HuH-7 (cell line): ENCODE data around the gene MLN.

Experiments
- DNase-seq: peaks from one replicate; pipeline ENCODE4 v3.0.0; 2011; ENCODE audit warnings: low spot score

MLN gene

DNA sequence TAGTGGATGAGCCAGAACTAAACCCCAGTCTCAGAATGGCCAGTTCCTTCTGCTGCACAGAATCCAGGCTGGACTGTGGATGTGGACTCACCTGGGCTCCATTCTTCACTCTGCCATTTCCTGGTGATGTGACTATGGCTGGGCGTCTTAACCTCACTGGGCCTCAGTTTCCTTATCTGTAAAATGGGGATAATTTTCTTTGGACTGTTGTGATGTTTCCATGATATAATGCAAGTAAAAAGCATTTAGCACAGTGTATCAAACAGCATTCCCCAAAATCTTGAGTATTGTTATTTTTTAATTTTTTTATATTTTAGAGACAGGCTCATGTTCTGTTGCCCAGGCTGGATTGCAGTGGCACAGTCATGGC, 51.2 kb downstream of the MLN start:
- no peak for DNase-seq

- DNase-seq: no peak
These were observed 51.8 kb downstream of the MLN start for GRCh38 chr6:33751771-33752645.

GRCh38 chr6:33750244-33750991, 53.4 kb downstream of the MLN start:
- DNase-seq: no peak

GRCh38 chr6:33749401-33749800, 54.4 kb downstream of the MLN start:
- no peak for DNase-seq

DNA sequence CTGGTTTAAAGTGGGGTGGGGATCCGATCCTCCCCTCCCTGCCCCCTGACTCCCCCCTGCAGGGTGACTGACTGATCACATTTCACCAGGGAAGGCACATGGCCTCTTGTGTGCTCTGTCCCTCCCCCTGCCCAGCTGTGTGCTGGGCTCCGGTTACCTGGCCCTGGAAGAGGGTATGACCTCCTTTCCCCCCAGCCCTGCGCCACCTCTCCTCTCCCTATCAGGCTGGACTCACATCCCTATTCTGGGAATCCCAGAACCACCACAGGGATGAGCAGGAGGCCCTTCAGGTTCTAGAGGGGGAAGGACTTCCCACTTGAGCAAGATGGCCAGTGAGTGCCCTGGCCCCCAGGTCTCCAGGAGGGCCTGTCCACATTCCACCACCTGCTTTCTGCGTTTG, 55.0 kb downstream of the MLN start:
- no peak for DNase-seq

GRCh38 chr6:33747823-33748222, 56.0 kb downstream of the MLN start:
- DNase-seq: no peak

DNA sequence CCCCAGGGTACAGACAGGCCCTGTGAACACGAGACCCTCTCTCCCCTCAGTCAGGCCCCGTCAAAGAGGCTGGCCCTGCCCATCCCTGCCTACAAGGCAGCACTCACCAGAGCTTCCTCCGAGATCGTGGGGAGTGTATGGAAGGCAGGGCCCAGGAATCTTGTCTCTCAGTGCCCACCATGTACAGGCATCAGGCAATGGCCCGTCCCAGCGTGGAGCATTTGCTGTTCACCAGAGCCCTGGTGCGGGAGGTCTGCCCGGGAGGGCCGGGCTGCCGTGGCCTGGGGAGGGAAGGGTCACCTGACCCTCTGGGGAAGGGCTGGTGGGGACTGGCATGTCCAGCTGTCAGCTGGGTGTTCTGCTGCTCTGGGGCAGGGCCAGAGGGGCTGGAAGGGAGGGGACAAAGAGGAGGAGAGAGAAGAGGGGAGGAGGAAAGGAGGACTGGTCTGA, 57.1 kb downstream of the MLN start, which contains the start of gene IP6K3:
Gene IP6K3 (minus strand): TSS at position 255 of the 450 bp plus-strand sequence. CDS start 11,429 bp downstream, outside the sequence.
- DNase-seq: no peak

DNA sequence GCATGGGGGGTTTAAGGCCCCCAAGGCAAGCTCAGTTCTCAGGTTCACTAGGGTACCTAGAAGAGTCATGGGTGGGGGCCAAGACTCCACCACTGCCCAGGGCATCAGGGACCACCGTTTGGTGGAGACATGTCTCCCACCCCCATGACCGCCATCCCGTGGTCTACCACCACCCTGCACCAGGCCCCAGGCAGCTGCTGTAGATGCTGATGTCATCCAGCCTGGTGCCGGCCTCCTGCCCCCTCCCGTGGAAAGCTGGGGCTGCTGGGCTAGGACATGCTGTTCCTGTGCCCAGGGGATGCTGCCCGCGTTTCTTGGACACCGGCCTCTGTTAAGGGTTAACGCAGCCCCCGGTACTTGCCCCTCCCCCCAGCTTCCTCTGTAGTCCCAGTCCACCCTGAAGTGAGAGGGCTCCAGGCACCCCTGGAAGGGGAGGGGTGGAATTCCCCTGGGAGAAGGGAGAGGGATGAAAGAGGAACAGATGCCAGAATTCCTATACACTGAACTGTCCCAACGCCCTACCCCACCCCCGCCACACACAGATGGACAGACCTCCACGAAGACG, 57.7 kb downstream of the MLN start:
- DNase-seq: no peak

DNA sequence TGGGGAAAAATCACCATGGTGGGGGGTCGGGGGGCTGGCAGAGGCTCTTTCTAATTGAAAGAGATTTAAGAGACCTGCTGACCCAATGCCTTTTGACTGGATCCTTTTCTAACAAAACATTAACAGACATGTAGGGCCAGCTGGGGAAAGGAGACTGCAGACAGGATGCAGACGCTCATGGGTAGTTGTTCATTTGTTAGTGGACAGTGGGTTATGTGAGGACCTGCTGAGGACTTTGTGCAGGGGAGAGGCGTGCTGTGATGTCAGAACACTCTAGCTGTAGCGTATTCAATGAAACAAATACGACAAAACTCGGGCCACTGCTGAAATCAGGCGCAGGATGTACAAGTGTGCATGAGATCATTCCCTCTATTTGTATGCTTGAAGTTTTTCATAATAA, 58.3 kb downstream of the MLN start:
- DNase-seq: no peak

DNA sequence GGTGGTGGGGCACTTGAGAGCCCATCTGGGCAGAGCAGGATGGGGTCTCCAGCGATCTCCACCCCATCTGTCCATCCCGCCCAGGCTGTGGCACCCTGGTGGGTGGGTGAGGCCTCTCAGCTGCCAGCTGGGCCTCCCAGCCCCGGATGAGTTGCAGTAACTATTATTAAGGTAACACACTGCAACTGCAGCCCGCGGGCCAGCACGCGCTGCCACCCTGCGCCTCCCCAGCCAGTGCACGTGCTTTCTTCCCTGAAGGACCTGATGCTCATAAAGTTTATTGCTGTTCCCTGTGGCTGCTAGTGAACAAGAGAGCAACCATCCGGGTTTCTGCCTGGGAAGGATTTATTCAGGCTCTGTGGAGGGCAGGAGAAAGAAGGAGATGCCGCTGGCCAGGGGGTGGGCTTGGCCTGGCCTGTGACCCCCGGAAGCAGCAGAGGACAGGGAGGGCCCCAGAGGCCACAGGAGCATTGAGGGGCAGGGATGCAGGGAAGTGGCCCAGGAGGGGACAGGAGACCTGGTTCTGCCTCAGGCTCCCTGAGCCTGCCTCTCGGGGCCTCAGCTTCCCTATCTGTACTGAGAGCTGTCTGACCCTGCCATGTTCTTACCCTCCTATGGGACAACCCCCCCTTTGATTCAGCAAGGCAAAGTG, 58.8 kb downstream of the MLN start:
- no peak for DNase-seq
